Activated CD4-positive, alpha-beta T cell treated with anti-CD3 and anti-CD28 coated beads, Interleukin-2, Interleukin-4, amounts not matched to agents 100 ng/mL and 50 ng/mL, durations not matched to agents 16 hours and 8 hours (primary cell): ENCODE measurements around the gene SLC33A1.
"Not testable (repeated sequence)": the region's sequence is repeated elsewhere in the genome, so short reads cannot be mapped to it uniquely, and the experiment has no call there.

Experiments used
- DNase-seq: peaks from one replicate; pipeline ENCODE4 v3.0.0-alpha.2; 2020; ENCODE audit warnings: low spot score

SLC33A1 gene

DNA sequence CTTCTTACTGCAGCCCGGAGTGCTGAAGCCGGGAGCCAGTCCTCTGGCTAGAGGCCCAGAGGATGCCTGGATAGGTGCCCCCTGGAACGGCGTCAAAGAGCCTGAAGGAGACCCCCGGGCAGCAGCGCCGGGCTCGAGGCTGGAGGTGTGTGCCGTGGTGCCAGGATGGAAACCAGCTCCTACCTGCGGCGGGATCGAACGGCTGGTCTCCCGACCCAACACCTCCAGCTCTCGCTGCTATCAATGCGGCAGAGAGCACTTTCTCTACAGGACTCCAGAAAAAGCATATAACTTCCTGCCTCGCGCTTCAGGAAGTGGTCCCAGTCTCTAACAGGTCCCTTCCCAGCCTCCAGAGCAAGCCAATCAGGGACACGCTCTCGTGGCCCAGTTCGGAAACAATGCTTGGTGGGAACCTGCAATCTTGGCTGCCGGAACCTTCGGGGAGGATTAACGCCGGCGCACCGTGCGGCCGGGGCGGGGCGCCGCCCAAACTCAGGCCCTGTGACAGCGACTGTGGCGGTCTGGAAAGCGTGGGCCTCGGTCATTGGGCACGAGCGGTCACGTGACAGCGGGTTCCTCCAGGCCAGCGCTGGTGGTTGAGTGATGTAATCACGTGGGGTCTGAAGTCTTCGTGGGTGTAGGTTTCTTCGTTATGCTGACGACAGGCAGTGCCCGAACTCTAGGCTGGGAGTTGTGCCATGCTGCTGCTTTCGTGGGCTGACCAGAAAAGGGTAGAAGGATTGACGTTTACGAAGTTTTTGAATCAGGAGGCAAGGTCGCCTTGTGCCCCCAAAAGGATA, at the start of gene SLC33A1:
Gene SLC33A1 (minus strand): TSS at position 287 of the 800 bp plus-strand sequence. CDS start 430 bp downstream, outside the sequence.
- DNase-seq: peak; percentile 99

DNA sequence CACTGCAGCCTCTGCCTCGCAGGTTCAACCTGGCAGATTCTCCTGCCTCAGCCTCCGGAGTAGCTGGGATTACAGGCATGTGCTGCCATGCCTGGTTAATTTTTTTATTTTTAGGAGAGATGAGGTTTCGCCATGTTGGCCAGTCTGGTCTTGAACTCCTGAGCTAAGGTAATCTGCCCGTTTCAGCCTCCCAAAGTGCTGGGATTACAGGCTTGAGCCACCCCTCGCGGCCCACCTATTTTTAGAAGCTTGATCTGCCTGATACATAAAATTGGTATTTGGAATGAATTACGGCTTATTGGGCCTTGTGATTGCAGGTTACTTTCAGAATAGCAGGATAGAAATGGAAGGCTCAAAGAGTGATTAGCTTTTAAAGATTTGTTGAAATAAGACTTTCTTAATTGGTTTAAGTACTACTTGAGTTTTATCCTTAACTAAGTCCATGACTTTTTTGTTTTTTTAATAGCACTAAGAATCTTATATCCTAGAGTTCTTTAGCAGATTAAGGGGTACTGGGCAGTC, 41.2 kb upstream of the SLC33A1 start:
- no peak for DNase-seq

DNA sequence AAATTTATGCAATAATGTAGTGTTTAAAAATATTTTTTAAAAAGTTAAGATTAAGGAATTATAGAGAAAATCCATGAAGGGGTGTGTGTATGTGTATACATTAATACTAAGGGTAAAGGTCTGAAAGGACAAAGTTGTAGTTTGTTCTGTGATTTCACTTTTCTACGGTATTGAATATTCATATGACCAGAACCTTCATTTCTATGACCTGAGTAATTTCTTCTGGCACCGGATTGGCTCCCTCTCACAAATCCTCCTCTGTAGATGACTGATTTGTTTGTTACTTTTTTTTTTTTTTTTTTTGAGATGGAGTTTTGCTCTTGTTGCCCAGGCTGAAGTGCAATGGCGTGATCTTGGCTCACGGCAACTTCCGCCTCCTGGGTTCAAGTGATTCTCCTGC, 37.1 kb upstream of the SLC33A1 start:
- no peak for DNase-seq

DNA sequence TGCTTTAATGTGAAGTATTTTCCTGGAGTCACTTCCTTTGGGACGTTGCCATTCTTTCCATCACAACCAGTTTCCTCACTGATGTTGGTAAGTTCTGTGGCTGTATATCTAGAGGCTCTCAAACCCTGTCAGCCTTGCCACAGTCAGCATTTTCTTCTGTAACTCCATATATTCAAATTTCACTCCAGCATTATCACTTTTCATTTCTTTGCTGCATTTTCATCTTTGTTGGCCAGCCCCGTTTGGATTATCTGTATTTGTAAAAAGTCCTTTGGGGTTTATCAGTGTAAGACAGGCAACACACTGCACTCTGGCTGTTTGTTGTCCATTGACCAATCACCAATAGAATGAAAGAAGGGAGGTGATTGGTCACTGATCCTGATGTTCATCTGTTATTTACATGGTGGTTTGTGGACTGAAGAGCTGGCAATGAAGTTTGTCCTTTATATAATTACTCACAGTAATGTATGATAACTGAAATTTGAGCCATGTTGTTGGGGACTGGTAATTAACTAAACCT, 36.5 kb upstream of the SLC33A1 start:
- no peak for DNase-seq

DNA sequence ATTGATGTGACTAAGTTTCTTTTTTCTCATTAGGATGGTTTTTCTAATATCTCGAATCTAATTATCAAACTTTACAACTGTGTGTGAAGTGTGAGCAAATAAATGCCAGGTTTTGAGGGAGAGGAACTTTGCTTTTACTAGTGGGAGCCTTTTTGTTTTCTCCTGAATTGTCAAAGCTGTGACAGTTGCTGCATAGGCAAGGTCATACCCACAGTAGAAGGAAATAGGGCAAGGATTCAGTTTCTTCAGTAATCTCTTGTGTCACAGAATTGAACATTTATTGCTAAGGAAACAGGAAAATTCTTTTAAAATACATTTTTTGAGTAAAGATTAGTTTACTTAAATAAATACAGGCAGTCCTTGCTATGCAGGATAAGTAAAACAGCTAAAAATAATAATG, 35.7 kb upstream of the SLC33A1 start:
- no peak for DNase-seq

DNA sequence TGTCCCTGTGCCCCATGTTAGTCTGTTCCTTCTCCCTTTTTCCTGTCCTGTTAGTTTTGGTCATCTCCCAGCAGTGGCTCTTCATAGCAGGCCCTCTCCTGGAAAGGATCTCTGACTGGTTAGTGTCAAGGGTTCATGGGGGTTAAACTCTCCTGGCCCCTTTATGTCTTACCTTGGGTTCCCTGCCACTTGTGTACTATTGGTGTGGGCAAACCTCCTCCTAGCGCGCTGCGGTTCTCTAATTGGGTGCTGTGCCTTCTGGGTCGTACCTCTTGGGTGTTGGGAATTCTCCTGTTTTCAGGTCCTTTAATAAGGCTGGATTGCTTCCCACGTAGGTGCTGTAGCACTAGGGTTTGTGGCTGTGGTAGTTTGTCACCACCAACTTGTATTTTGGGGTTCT, 35.0 kb upstream of the SLC33A1 start:
- DNase-seq: no peak

DNA sequence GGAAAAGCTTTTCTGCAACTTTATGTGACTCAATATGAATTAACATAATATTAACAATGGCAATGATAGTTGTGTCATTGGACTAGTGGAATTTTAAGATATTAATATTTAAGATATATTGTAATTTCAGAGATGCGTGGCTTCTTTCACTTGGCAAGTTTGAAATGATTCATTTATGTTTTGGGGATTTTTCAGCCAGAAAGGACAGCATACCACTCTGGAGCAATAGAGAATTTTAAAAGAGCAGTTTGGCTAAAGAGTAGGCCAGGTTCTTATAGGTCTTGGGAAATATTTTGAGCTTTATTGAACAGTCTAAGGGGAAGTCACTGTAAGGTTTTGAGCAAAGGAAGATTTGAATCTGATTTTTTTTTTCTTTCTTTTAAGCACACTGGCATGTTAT, 32.7 kb upstream of the SLC33A1 start:
- no peak for DNase-seq

DNA sequence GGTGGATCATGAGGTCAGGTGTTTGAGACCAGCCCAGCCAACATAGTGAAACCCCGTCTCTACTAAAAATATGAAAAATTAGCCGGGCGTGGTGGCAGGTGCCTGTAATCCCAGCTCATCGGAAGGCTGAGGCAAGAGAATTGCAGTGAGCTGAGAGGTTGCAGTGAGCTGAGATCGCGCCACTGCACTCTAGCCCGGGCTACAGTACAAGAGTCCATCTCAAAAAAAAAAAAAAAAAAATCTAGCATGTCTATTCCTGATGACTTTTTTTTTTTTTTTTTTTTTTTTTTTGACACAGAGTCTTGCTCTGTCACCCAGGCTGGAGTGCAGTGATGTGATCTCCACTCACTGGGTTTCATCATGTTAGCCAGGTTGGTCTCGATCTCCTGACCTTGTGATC, 32.1 kb upstream of the SLC33A1 start:
- DNase-seq: not testable (repeated sequence)

DNA sequence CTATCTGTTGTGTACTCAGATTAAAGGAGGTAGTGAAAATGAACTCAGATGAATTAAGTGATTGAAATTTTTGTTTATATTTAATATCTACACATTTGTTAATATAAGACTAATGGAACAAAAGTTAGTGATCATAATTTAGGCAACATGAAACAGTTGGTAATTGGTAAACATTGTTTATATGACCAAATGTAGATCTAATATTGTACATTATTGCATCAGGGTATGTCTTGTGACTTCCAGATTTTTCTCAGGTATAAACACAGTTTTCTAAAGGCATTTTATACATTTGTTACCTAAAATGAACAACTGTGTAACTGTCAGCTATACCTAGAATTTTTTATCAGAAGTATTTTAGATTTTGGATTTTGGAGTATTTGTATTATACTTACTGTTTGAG, 31.1 kb upstream of the SLC33A1 start:
- DNase-seq: no peak

DNA sequence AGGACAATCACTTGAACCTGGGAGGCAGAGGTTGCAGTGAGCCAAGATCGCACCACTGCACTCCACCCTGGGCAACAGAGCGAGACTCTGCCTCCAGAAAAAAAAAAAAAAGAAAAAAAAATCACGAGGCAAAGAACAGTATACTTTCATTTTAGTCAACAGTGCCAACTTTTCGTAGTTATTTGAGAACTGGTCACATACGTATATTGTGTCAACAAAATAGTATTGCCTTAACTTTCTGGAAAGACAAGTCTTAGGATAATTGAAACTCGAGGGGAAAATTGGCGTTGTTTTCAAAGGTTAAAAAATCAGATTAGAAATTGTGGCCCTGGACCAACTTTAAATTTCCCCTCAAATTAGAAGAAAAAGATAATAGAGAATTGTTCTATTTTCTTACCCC, 30.1 kb upstream of the SLC33A1 start:
- no peak for DNase-seq

DNA sequence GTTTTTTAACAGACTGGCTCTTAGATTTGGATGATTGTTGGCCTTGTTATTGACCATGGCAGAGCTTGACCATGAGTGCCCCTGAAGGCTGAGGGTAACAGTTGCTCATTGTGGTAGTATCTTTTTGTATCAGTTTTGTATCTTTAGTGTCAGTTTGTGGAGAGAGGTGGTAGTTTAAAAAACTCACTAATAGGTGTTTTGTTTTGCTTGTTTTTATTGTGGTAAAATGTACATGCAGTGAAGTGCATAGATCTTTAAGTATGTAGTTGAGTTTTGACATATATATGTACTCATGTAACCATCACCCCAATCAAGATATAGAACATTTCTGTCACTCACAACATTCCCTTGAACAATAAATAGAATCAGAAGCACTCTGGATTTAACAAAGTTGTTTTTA, 26.1 kb upstream of the SLC33A1 start:
- DNase-seq: no peak

DNA sequence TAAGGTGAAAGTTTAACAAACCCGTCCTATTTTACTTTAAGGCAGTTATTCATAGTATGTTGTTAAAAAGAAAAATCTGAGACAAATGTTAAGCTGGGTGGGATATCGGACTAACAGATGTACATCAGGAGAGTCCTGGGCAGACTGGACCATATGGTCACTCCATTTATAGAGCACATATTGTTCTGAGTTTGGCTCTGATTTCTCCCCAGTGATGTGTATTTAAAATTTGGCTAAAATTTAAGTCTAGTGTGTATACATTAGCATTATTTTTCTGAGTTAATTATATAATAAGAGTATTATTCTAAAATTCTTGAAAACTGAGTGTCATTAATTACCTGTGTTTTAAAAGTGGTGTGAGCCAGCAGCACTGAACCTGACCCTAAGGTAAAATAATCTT, 22.3 kb upstream of the SLC33A1 start:
- no peak for DNase-seq

DNA sequence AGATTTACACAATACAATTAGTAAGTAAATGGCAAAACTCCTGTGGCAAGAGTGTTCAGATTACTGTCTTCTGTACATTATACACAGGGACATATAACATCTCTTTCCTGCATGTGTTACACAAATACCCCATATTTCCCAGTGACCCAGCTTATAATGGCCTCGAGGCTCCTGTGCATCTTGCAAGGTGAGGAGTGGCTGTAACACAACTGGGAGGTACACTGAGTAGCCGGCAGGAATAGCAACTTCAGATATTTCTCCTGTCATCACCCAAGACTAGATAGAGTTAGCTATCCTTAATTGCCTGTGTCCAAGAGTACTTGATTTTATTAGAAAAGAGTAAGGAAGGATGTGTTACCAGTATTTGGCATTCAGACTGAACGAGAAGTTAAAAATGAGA, 21.8 kb upstream of the SLC33A1 start:
- DNase-seq: no peak

DNA sequence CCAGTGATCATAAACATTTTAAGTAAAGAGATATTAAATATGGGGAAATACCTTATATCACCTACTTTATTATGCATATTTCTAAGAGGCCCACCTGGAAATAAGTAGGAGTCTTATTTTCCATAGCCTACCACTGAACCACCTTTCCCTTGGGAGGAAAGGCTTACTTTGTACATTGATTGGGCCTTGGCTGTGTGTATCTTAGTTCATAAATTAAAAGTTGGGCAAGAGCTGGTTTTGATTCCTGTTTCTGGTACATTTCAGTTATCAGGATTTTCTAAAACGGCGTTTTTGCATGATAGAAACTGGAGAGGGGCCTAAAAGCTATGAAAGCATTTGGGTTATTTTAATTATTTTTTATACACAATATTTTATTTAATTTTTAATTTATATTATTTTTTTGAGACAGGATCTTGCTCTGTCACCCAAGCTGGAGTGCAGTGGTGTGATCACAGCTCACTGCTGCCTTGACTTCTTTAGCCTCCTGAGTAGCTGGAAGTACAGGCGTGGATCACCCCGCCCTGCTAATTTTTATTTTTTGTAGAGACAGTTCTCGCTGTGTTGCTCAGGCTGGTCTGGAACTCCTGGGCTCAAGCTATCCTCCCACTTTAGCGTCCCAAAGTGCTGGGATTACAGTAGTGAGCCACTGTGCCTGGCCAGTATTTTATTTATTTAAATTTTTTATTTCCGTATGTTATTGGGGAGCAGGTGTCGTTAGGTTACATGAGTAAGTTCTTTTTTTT, 18.8 kb upstream of the SLC33A1 start:
- DNase-seq: no peak

DNA sequence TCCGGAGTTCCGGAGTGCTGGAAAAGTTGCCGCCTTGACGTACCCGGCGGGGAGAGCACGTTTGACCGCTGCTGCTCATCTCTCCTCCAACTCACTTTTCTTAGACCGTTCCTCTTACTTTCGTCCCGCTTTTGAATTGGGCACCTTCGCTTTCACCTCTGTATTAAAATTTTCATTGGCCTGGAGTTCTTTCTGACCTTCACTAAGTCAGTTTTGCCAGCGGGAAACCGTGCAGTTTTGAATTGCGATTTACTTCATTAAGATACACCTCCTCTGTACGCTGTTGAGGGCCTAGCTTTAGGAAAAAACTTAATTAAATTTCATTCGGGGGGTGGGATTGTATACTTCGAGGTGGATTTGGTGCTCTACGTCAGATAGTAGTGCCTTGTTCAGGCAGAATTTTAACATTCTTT, 17.5 kb upstream of the SLC33A1 start:
- no peak for DNase-seq

DNA sequence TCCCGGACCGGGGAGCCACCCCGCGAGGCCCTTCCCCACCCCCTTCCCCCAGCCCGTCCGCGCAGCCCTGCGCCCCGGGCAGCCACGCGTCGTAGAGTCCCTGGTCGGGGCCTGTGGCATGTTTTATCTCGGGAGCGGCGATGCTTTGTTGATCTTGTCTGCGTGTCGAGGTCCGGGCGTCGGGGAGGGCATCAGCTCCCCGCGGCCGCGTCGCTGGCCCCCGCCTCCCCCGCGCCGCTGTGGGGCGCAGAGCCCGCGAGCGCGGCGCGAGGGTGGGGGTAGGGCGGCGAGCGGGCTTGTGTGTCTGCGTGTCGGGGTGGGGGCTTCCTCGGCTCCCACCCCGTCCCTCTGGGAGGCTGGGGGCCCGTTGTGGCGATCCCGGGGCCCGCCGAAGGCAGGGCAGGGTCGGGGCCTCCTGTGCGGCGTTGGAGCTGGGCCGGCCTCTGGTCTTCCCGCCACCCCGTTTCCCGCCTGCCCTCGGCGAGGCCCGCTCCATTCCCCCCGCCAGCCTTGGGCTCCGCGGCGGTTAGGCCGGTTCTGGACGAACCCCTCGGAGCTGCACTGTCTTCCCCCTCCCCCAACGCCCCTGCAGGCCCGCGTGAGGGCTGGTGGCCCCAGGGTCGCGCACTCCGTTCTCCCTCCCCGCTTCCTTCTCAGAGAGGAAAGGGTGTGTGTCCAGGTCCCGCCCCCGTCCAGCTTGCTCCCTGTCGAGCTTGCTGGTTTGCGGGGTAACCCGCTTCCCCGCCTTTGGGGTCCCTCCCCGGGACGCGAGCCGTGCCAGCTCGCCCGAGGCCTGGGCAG, 16.9 kb upstream of the SLC33A1 start:
- DNase-seq: peak; percentile 49

DNA sequence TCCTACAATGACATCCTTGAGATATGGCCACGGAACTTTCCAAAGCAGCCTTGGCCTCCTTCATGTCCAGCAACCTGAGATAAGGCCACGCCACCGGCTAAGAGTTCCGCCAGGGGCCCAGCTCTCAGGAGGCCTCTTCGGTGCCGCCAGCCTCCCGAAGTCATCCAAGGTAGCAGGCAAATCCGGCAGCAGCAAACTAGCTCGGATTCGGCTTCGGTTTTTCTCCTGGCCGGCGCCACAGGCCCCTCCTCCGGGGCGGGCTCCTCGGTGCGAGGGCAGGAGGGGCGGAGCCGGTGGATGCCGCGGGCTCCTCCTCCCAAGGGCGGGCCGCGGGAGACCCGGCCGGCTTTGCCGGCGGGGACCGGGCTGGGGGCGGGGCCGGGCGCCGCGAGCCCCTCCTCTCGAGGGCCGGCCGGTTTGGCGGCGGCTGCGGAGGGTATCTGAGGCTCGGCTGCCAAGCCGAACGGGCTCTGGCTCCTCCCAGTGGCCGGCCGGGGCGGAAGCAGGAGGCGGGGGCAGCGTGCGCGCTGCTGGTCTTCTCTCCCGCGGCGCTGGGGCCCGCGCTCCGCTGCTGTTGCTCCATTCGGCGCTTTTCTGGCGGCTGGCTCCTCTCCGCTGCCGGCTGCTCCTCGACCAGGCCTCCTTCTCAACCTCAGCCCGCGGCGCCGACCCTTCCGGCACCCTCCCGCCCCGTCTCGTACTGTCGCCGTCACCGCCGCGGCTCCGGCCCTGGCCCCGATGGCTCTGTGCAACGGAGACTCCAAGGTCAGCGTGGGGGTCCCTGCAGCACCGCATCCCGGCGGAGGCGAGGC, 16.1 kb upstream of the SLC33A1 start, which contains the start of gene GMPS:
Gene GMPS (plus strand): TSS at position 518 of the 812 bp plus-strand sequence. CDS start 221 bp downstream, at position 739.
- peak; percentile 96 for DNase-seq

DNA sequence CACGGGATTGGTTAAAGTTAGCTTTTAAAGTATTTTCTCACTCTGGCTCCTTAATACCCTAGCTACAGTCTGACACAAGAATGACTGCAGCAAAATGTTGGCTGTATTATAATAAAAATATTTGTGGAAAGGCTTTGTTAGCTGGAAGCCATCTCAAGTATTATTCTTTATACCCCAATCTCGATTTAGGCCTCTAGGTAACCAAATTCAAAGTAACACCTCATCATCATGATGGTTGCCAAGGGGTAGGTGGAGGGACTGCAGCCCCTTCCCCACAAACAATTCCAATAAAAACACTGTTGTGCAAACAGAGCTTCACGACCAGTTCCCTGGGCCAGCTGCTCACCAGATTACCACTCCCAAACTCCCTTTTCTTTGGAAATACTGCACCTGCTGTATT, 15.5 kb upstream of the SLC33A1 start:
- DNase-seq: no peak

DNA sequence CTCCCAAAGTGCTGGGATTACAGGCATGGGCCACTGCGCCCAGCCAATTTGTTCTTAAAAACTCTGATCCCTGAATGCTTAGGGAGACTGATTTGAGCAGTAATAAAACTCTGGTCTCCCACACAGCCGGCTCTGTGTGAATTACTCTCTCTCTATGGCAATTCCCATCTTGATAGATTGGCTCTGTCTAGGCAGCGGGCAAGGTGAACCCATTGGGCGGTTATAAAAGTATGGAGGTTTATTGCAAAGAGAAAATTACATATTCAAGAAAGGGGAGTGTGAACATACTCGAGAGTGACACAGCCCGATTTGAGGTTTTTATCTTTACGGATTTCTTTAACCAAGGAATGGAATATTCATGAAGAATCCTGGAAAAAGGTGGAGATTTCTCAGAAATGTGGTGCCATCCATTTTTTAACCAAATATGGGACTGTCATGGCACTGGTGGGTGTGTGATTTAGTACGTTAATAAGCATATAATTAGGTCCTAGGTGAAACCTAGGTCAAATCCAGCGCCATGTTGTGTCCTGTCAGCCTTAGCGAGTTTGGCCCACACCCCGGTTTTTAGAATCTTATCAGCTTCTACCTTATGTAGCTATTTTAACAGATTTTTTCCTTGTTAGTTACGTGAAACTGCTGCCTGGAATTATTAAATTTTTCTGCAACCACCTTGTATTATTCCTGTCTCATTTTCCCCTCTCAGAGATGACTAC, 9.0 kb upstream of the SLC33A1 start:
- no peak for DNase-seq

DNA sequence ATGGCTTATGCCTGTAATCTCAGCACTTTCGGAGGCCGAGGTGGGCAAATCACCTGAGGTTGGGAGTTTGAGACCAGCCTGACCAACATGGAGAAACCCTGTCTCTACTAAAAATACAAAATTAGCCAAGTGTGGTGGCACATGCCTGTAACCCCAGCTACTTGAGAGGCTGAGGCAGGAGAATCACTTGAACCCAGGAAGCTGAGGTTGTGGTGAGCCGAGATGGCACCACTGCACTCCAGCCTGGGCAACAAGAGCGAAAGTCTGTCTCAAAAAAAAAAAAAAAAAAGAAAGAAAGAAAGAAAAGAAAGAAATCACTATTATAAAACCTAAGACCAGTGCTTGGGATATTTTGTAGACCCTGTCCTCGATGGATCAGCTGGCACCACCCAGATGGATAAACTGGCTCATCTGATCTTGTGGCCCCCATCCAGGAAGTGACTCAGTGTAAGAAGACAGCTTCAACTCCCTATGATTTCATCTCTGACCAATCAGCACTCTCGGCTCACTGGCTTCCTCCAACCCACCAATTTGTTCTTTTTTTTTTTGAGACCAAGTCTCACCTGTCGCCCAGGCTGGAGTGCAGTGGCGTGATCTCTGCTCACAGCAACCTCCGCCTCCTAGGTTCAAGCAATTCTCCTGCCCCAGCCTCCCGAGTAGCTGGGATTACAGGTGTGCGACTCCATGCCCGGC, 8.2 kb upstream of the SLC33A1 start:
- peak; percentile 84 for DNase-seq
